ENCODE data around the gene CYBRD1.

- TF ChIP-seq POLR2A (IDR thresholded peaks at IDR 0.05) = no peak
- TF ChIP-seq CTCF (IDR thresholded peaks at IDR 0.05) = no peak
Observed at GRCh38 chr2:171482308-171482707, 40.0 kb upstream of the CYBRD1 start.
